Aorta (tissue), 5 donors: ENCODE results near the gene RBM26. TPM values are rescaled to one million over a fixed set of nuclear protein-coding genes. Genes with fewer than 3 reads are reported as not detected.
A peak's percentile ranks its signal among the peaks of the same experiment; 100 is the strongest.

Experiments used
- ATAC-seq: fragments of 200-7000 bp; cut with Tn5 transposase; one replicate; pipeline ENCODE4 v1.9.1; 2022; ENCODE audit warnings: moderate library complexity; ENCODE audit not compliant: low FRiP score
- DNase-seq, 2 donors: peaks; one replicate each; pipeline ENCODE4 v3.0.0-alpha.2; 2020
- H3K27ac ChIP-seq, 2 donors: one replicate each; pipeline ENCODE4 v1.5.1; 2013; ENCODE audit warnings: low read length in 2 of 2, mild to moderate bottlenecking in 2 of 2, moderate library complexity in 2 of 2, control low read depth in 1 of 2, inconsistent platforms in 1 of 2, low read depth in 1 of 2
- H3K27me3 ChIP-seq, 2 donors: one replicate each; pipeline ENCODE4 v1.6.1; 2013; ENCODE audit warnings: control low read depth in 1 of 2, low read length in 1 of 2, mild to moderate bottlenecking in 1 of 2, moderate library complexity in 1 of 2; ENCODE audit not compliant: insufficient read depth in 2 of 2, control insufficient read depth in 1 of 2
- H3K36me3 ChIP-seq, 2 donors: one replicate each; pipeline ENCODE4 v1.6.1; 2013; ENCODE audit warnings: control low read depth in 1 of 2, low read length in 1 of 2, mild to moderate bottlenecking in 1 of 2; ENCODE audit not compliant: insufficient read depth in 2 of 2, control insufficient read depth in 1 of 2
- H3K4me1 ChIP-seq, 2 donors: one replicate each; pipeline ENCODE4 v1.6.1; 2013; ENCODE audit warnings: low read length in 2 of 2, control low read depth in 1 of 2, mild to moderate bottlenecking in 1 of 2, moderate library complexity in 1 of 2; ENCODE audit not compliant: insufficient read depth in 2 of 2, control insufficient read depth in 1 of 2
- H3K4me3 ChIP-seq, 2 donors: one replicate each; pipeline ENCODE4 v1.5.1; 2013; ENCODE audit warnings: low read length in 2 of 2, control low read depth in 1 of 2, mild to moderate bottlenecking in 1 of 2
- H3K9me3 ChIP-seq: one replicate; pipeline ENCODE4 v1.6.1; 2013; ENCODE audit warnings: mild to moderate bottlenecking, low read length; ENCODE audit not compliant: control insufficient read depth
- WGBS, 2 donors: extraction: QIAGEN DNeasy Blood & Tissue Kit; methylation state at CpG; one replicate each; pipeline ENCODE4 v1.1.7; 2013; 5-methylcytosine and 5-hydroxymethylcytosine counted together
- intact Hi-C, 2 donors: fragments of 100-400 bp; cut with DNase I; formaldehyde crosslinking; loops; one replicate each; pipeline versions ENCODE4 v1.14.2 to v1.15.0; 2022
- polyA plus RNA-seq, 2 donors: library from polyadenylated mRNA; stranded (reverse); fragments of 200-250 nt; gene quantifications; one replicate each; pipeline ENCODE4 v1.2.3, GENCODE V29; 2013
- total RNA-seq, 2 donors: library from RNA; stranded (reverse); fragmentation: NEBNext Ultra II Directional; extraction: Animal tissue kit (Norgen Biotek cat#: 25700); gene quantifications; one replicate each; pipeline ENCODE4 v1.2.1, GENCODE V29; 2021
- donor health status: healthy with polysubstance abuse.
- donor health status: Bipolar disorder and iron deficiency.
- donor health status: DM: no; HTN: no; CAD: no.
- donor health status: DM: no; HTN: no; CAD: no.
- donor health status: DM: yes; HTN: yes; CAD: no.

Gene RBM26
- total and polyA plus RNA-seq, 4 donors, result 5.5 to 54.6 (median 29.6) TPM

DNA sequence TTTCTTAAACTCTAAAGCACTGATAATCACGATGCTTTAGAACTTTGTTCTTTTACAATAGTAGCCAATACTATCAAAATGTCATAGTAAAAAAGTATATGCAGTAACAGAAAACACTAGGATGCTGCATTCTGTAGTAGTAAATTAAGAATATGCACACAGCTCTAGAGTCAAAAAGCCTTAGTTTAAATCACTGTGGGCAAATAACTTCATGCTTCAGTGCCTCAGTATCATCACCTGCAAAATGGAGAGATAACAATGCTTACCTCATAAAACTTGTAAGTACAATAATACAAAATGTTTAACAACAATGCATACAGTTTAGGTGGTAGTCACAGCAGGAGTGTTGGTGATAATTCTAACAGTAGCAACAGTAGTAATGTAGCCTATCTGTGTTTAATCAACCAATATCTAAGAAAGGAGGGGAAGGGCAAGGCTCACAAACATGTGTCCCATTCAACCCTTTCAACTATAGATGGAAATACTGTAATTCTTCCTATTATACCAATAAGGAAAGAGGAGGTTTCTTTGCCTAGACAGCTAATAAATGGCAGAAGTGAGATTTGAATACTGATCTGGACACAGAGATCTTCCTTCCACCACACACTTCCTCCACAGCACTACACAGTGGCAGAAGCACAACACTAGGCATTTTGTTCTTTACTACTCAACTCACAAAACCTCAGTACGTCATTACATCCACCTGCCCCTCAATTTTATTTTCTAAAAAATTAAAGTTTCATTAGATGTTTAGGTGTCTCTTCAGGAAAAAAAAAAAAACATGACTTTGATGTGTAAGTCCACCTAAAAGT, 4.6 kb downstream of the RBM26 start:
- 44 to 45% methylated on average over 2 of the region's 2 CpGs for WGBS, 2 donors
- H3K9me3 ChIP-seq, result no peaks in the 10 kb centered on the region
- DNase-seq (no peak), ATAC-seq (no peak)
- intact Hi-C loops, result loop anchor here in 1 of 2 donors (10.0 kb wide), 1 partner anchor 533 kb away; no protein-coding TSS in a partner anchor
- H3K27me3 ChIP-seq, result no peaks in the 10 kb centered on the region
- H3K36me3 ChIP-seq, result peaks cover 0 to 6% of the 10 kb centered on the region in 2 donors
- H3K4me3 ChIP-seq, result no peak overlapping the region
- H3K4me1 ChIP-seq, result peaks cover 3 to 6% of the 10 kb centered on the region in 2 donors
- no peak overlapping the region for H3K27ac ChIP-seq

DNA sequence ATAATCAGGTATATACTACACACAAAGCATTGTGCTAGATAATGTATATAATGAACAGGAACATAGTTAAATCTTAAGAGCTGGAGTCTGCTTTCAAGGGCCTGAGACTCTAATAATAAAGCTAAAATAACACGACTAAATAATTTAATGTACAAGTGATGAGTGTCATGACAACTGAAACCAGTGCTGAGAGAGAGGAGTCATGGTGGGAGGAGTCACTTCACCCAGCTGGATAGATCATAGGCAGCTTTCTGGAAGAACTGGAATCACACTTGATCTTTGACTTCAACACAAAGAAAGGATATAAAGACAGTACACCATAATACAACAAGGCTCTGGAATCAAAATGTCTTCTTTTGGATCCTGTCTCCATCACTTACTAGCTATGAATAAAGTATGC, 7.1 kb downstream of the RBM26 start:
- no peak overlapping the region for H3K27ac ChIP-seq
- no peaks in the 10 kb centered on the region for H3K27me3 ChIP-seq
- H3K9me3 ChIP-seq, result no peaks in the 10 kb centered on the region
- ATAC-seq (no peak), DNase-seq (no peak)
- H3K4me1 ChIP-seq, result peaks cover 0 to 3% of the 10 kb centered on the region in 2 donors
- 48 to 55% methylated on average over 1 of the region's 1 CpG for WGBS, 2 donors
- intact Hi-C loops, result no loop called here
- no peak overlapping the region for H3K4me3 ChIP-seq
- H3K36me3 ChIP-seq, result peaks cover 0 to 6% of the 10 kb centered on the region in 2 donors

DNA sequence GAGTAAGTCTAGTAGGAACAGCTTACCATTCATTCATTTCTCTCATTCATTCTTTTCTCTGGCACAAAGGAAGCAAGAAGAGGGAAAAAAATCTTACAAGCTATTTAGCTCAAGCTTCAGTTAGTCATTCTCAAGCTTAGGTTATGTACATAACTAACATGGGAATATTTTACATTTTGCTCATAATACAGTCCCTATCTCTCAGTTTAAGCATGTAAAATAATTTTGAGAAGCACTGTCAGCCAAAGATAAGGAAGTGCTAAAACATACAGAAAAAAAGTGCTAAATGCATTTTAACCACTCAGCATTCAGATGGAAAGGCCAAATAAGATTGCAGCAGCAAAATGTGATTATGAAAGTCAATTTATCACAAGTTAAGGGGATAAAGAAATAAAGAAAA, 7.9 kb downstream of the RBM26 start:
- Histone ChIP-seq H3K36me3 (peaks cover 0 to 6% of the 10 kb centered on the region in 2 donors), H3K27ac (no peak overlapping the region), H3K4me1 (peaks cover 0 to 3% of the 10 kb centered on the region in 2 donors), H3K27me3 (no peaks in the 10 kb centered on the region), H3K9me3 (no peaks in the 10 kb centered on the region), H3K4me3 (no peak overlapping the region)
- DNase-seq (no peak), ATAC-seq (no peak)
- intact Hi-C loops, result no loop called here

DNA sequence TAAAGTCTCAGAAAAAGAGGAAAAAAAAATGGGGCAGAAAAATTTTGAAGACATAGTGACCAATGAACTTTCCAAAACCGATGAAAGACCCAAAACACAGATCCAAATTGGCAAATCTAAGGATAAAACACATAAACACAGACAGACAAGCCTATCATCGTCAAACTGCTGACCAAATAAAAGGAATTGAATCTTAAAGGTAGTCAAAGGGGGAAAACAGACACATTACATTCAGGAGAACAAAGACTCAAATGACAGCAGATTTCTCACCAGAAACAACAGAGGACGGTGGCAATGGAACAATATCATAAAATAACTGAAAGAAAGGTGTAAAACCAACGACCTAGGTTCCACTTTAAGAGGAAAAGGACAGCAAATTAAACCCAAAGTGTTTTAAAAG, 10.2 kb downstream of the RBM26 start:
- H3K9me3 ChIP-seq, result no peaks in the 10 kb centered on the region
- no peaks in the 10 kb centered on the region for H3K4me1 ChIP-seq
- H3K27me3 ChIP-seq, result no peaks in the 10 kb centered on the region
- WGBS, 2 donors, result 97% methylated on average over 4 of the region's 4 CpGs
- peaks cover 0 to 6% of the 10 kb centered on the region in 2 donors for H3K36me3 ChIP-seq
- H3K27ac ChIP-seq, result no peak overlapping the region
- ATAC-seq (no peak), DNase-seq (no peak)
- intact Hi-C loops, result no loop called here
- H3K4me3 ChIP-seq, result no peak overlapping the region

DNA sequence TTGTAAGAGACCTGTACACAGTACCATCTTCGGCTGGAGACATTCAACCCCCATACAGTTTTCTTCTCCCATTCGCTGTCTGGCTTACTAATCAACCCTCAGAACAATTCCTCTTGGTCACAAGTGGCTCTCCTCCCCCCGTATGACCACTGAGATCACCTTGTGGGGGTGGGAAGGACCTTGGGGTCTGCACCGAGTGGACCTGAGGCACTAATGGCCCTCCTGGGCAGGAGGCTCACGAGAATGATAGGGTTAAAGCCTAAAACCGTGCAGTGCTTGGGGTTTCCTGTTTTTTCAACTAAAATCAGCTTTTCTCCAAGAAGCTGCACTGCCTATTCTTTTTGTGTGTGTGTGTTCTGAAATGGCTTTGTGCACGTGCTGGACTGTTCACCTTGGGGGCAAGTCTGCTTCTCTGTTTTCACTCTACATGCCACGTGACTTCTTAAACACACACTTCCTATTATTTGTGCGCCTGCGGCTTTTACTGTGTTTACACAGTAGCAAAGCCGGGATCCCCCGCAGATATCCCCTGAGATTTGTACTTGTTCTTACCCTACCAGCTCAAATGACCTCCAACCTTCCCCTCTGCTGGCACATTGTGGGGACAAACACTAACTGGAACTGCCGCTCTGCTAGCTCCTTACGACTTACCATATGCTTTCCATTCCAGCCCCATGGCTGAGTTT, 12.3 kb downstream of the RBM26 start:
- Histone ChIP-seq H3K9me3 (no peaks in the 10 kb centered on the region), H3K36me3 (peaks cover 0 to 3% of the 10 kb centered on the region in 2 donors), H3K4me3 (no peak overlapping the region), H3K27ac (no peak overlapping the region), H3K4me1 (no peaks in the 10 kb centered on the region), H3K27me3 (no peaks in the 10 kb centered on the region)
- 52 to 55% methylated on average over 14 of the region's 14 CpGs for WGBS, 2 donors
- intact Hi-C loops, result no loop called here
- ATAC-seq, result peak; percentile 64
- peak in 1 of 2 donors; percentile 43 for DNase-seq

DNA sequence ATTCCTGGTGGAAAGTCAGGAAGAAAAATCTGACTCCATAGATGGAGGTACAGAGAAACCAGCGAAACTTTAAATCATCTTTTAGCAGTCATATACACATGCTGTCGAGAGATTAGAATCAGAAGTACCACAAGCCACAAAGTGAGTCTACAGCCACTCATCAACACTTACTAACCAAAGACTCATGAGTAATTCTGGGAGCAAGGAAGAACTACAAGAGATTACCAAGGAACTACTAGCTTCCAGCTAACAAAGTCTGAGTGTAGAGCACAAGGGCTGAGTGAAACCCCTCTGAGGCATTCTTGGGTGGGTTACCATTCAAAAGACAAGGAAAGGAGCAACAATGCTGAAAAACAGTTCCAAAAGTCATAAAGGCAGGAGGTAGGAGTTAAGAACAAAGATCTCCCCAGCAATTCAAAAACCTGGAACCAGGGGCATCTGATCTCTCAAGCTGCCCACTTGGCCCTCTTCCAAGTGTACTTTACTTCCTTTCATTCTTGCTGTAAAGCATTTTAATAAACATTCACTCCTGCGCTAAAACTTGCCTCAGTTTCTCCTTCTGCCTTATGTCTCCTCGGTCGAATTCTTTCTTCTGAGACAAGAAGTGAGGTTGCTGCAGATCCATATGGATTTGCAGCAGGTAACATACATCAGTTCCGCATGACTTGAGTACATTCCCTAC, 13.0 kb downstream of the RBM26 start:
- H3K4me1 ChIP-seq, result no peaks in the 10 kb centered on the region
- no peaks in the 10 kb centered on the region for H3K9me3 ChIP-seq
- intact Hi-C loops, result no loop called here
- H3K4me3 ChIP-seq, result no peak overlapping the region
- H3K27me3 ChIP-seq, result no peaks in the 10 kb centered on the region
- 83 to 85% methylated on average over 6 of the region's 6 CpGs for WGBS, 2 donors
- H3K36me3 ChIP-seq, result peaks cover 0 to 3% of the 10 kb centered on the region in 2 donors
- no peak for ATAC-seq
- DNase-seq, result no peak
- H3K27ac ChIP-seq, result no peak overlapping the region

DNA sequence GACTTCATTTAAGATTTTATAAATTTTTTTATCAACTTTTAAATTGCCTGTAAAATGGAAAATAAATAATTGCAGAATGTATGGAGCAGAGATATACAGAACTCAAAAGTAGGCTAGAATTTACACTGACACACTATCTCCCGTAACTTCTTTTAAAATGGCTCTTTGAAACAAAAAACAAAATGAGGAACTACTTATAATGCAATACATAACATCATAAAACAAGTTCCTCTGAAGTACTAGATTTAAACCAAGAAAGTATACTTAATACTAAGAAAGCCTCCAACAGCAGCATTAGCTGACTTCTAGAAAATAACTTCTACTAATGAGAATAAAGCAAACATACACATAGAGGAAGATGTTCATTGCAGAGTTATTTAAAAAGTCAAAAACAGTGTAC, 17.0 kb downstream of the RBM26 start:
- ATAC-seq, result no peak
- Histone ChIP-seq H3K27me3 (no peaks in the 10 kb centered on the region), H3K27ac (no peak overlapping the region), H3K4me3 (no peak overlapping the region), H3K9me3 (no peaks in the 10 kb centered on the region), H3K4me1 (no peaks in the 10 kb centered on the region), H3K36me3 (no peaks in the 10 kb centered on the region)
- DNase-seq, result no peak
- intact Hi-C loops, result no loop called here
- 95 to 97% methylated on average over 1 of the region's 1 CpG for WGBS, 2 donors

DNA sequence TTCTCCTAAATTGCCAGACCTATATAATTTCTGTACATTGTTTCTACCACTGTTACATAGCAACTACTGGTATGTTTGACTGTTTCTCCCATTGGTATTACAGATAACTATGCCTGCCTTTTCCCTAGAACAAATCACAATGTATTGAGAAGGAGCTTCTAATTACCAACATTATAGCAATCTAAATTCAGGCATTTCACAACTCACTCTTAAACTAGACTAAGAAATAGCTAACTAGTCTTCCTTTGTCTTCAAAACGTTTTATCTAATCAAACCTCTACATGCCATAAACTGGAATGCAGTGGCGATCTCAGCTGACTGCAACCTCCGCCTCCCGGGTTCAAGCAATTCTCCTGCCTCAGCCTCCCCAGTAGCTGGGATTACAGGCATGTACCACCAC, 18.2 kb downstream of the RBM26 start:
- no peak overlapping the region for H3K4me3 ChIP-seq
- H3K9me3 ChIP-seq, result no peaks in the 10 kb centered on the region
- intact Hi-C loops, result no loop called here
- WGBS, 2 donors, result 81 to 86% methylated on average over 4 of the region's 4 CpGs
- no peaks in the 10 kb centered on the region for H3K4me1 ChIP-seq
- no peaks in the 10 kb centered on the region for H3K27me3 ChIP-seq
- no peak overlapping the region for H3K27ac ChIP-seq
- H3K36me3 ChIP-seq, result no peaks in the 10 kb centered on the region
- no peak for ATAC-seq
- DNase-seq, result no peak
